Measurements from ENCODE around the gene RBM33. TPM values are rescaled to one million over a fixed set of nuclear protein-coding genes. Genes with fewer than 3 reads are reported as not detected.

Gene RBM33
- total and polyA plus RNA-seq, 10 of the 15 experiments (the other 5 are each of a cell fraction or from before 2014, with no cell fraction given), result 4.7 to 67.2 (median 24.3) TPM

GRCh38 chr7:155603205-155603857 is 41.1 kb upstream of the RBM33 start:
- FAIRE-seq (no peak), ATAC-seq (no peak), DNase-seq (ENCODE audit: low read depth, low spot score) (no peak)
- in situ Hi-C loops (cut with MboI) (loop anchor here (5.0 kb wide), 1 partner anchor 124 kb away; no protein-coding TSS in a partner anchor), intact Hi-C loops (cut with micrococcal nuclease; ENCODE audit: unreplicated experiment) (no loop called here)
- no peak overlapping the region for H3K4me2 ChIP-seq (ENCODE audit: control insufficient read depth, insufficient read depth)
- no TSS peak for BruUV-seq (replicated peaks)
- POLR2A ChIA-PET, result no interaction called here
- RAD21 ChIA-PET (ENCODE audit: unreplicated experiment), result interaction anchor here (1.4 to 1.5 kb wide), 2 partner anchors 163 to 165 kb away, joined by 4 to 5 read pairs; no protein-coding TSS in a partner anchor
- SMC1A ChIA-PET (ENCODE audit: uncharacterized antibody, unreplicated experiment), result interaction anchor here (1.0 to 1.1 kb wide), 2 partner anchors 9 to 163 kb away, joined by 3 to 4 read pairs; no protein-coding TSS in a partner anchor
- no peak overlapping the region for H3K27ac ChIP-seq (ENCODE audit: control insufficient read depth, insufficient read depth)
- H2AFZ ChIP-seq (ENCODE audit: control insufficient read depth, low read depth, low read length), result no peak overlapping the region
- H3K9me3 ChIP-seq (replicated peaks; ENCODE audit: control insufficient read depth, insufficient read depth, low read length), result no peaks in the 10 kb centered on the region
- no peaks in the 10 kb centered on the region for H3K4me1 ChIP-seq (ENCODE audit: control insufficient read depth, insufficient read depth, low read length)
- WGBS (ENCODE audit: insufficient coverage, insufficient replicate concordance, low lambda C conversion rate, missing lambda C conversion rate), result 45% methylated on average over 17 of the region's 19 CpGs
- CTCF ChIA-PET, result interaction anchor here (1.0 to 11.3 kb wide), 3 partner anchors 119 to 164 kb away, joined by 3 to 170 read pairs (median 7); no protein-coding TSS in a partner anchor
- H3K9ac ChIP-seq (ENCODE audit: control insufficient read depth, insufficient read depth, low read length), result no peak overlapping the region
- no peaks in the 10 kb centered on the region for H3K27me3 ChIP-seq (replicated peaks in 1 of 2; ENCODE audit: control insufficient read depth in 2 of 2, insufficient read depth in 2 of 2, low read length in 1 of 2)
- no peaks in the 10 kb centered on the region for H4K20me1 ChIP-seq (ENCODE audit: control insufficient read depth, insufficient read depth)
- H3K4me3 ChIP-seq, result no peak overlapping the region
- H3K79me2 ChIP-seq (ENCODE audit: control insufficient read depth, insufficient read depth, low read length), result no peaks in the 10 kb centered on the region
- no peaks in the 10 kb centered on the region for H3K36me3 ChIP-seq (ENCODE audit: control insufficient read depth in 2 of 2, insufficient read depth in 2 of 2, low read length in 1 of 2)
- TF ChIP-seq TBL1XR1 (IDR thresholded peaks at IDR 0.05; ENCODE audit: low read depth, low read length), result no peak

GRCh38 chr7:155603858-155604503 is 40.5 kb upstream of the RBM33 start:
- ChIA-PET CTCF (interaction anchor here (0.6 to 11.3 kb wide), 4 partner anchors 118 to 676 kb away, joined by 3 to 170 read pairs (median 5); no protein-coding TSS in a partner anchor), SMC1A (ENCODE audit: uncharacterized antibody, unreplicated experiment) (interaction anchor here (1.1 kb wide), 1 partner anchor 9 kb away, joined by 4 read pairs; no protein-coding TSS in a partner anchor), RAD21 (ENCODE audit: unreplicated experiment) (interaction anchor here (1.4 to 1.5 kb wide), 2 partner anchors 163 to 164 kb away, joined by 4 to 5 read pairs; no protein-coding TSS in a partner anchor), POLR2A (no interaction called here)
- BruUV-seq (replicated peaks), result no TSS peak
- H3K36me3 ChIP-seq (ENCODE audit: control insufficient read depth in 2 of 2, insufficient read depth in 2 of 2, low read length in 1 of 2), result no peaks in the 10 kb centered on the region
- 70% methylated on average over 18 of the region's 18 CpGs for WGBS (ENCODE audit: insufficient coverage, insufficient replicate concordance, low lambda C conversion rate, missing lambda C conversion rate)
- no peak for TF ChIP-seq RUNX3 (IDR thresholded peaks at IDR 0.05; ENCODE audit: low read length)
- no peaks in the 10 kb centered on the region for H4K20me1 ChIP-seq (ENCODE audit: control insufficient read depth, insufficient read depth)
- ATAC-seq (no peak), FAIRE-seq (no peak), DNase-seq (ENCODE audit: low read depth, low spot score) (no peak)
- H3K9ac ChIP-seq (ENCODE audit: control insufficient read depth, insufficient read depth, low read length), result no peak overlapping the region
- no peaks in the 10 kb centered on the region for H3K4me1 ChIP-seq (ENCODE audit: control insufficient read depth, insufficient read depth, low read length)
- H3K27ac ChIP-seq (ENCODE audit: control insufficient read depth, insufficient read depth), result no peak overlapping the region
- no peak overlapping the region for H3K4me2 ChIP-seq (ENCODE audit: control insufficient read depth, insufficient read depth)
- H2AFZ ChIP-seq (ENCODE audit: control insufficient read depth, low read depth, low read length), result no peak overlapping the region
- in situ Hi-C loops (cut with MboI), result loop anchor here (5.0 kb wide), 1 partner anchor 123 kb away; no protein-coding TSS in a partner anchor
- H3K79me2 ChIP-seq (ENCODE audit: control insufficient read depth, insufficient read depth, low read length), result no peaks in the 10 kb centered on the region
- H3K27me3 ChIP-seq (replicated peaks in 1 of 2; ENCODE audit: control insufficient read depth in 2 of 2, insufficient read depth in 2 of 2, low read length in 1 of 2), result no peaks in the 10 kb centered on the region; a peak in 1 of 4 replicates
- intact Hi-C loops (cut with micrococcal nuclease; ENCODE audit: unreplicated experiment), result no loop called here
- H3K4me3 ChIP-seq, result no peak overlapping the region
- no peaks in the 10 kb centered on the region for H3K9me3 ChIP-seq (replicated peaks; ENCODE audit: control insufficient read depth, insufficient read depth, low read length)
